Rectal smooth muscle tissue (tissue), 1 donor: ENCODE measurements around the gene HMCN2.

Experiments used
- H3K27ac ChIP-seq: one replicate; pipeline ENCODE4 v1.7.0; 2013; ENCODE audit warnings: low read depth, low read length, inconsistent platforms
- H3K27me3 ChIP-seq: one replicate; pipeline ENCODE4 v1.7.0; 2013; ENCODE audit warnings: low read length; ENCODE audit not compliant: control insufficient read depth, insufficient read depth
- H3K36me3 ChIP-seq: one replicate; pipeline ENCODE4 v1.7.0; 2013; ENCODE audit warnings: low read length; ENCODE audit not compliant: control insufficient read depth, insufficient read depth
- H3K4me1 ChIP-seq: one replicate; pipeline ENCODE4 v1.7.0; 2013; ENCODE audit warnings: low read length; ENCODE audit not compliant: control insufficient read depth, insufficient read depth
- H3K4me3 ChIP-seq: one replicate; pipeline ENCODE4 v1.7.0; 2013; ENCODE audit warnings: low read length
- H3K9ac ChIP-seq: one replicate; pipeline ENCODE4 v1.7.0; 2013; ENCODE audit warnings: low read length

The HMCN2 gene

DNA sequence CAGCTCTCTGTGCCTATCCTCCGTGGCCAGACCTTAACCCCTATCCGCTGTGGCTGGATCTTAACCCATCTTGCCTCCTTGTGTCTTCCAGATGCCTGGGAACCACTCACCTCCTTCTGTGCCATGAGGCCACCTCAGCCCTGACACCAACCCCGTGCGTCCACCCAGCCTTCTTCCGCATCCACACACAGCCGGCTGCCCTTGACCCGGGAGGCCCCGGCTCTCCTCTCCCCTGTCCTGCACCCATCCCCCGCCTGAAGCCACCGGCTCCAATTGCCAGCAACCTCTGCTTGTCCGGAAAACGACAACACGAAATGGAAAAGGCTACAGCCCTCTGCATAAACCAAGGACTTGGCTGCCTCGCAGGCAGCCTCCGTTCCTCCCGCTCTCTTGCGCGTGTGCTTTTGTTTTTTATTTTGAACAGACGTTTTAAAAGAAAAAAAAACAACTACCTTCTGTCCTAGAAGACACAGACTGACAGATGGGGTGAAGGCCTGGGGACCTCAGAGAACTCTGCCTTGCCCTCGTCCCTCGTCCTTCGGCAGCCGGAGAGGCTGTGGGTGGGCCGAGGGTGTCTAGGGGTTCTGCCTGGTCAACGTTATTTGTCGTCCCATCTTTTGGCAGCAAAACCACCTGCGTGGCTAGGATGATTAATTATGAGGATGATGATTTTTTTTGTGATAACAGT is 32.5 kb upstream of the HMCN2 start:
- Histone ChIP-seq H3K27me3 (no peaks in the 10 kb centered on the region), H3K27ac (peak overlapping the region; percentile 22), H3K9ac (no peak overlapping the region), H3K36me3 (no peaks in the 10 kb centered on the region), H3K4me3 (no peak overlapping the region), H3K4me1 (peaks cover 24% of the 10 kb centered on the region)

DNA sequence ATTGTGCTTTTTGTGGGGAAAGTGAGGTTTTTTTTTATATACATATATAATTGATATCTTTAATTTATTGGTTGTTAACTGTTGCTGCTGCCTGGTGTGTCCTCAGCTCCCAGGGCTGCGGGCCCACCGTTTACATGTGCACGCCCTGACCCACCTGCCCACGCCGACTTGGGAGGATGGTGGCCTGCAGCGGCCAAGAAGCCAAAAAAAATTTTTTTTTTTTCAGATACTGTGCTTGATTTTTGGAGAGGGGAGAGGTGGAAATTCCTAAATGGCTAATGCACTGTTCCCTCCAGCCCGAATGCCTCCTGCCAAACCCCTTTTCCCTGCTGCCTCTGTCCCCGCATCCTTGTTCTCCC is 32.0 kb upstream of the HMCN2 start:
- Histone ChIP-seq H3K27ac (no peak overlapping the region), H3K9ac (no peak overlapping the region), H3K4me1 (peaks cover 25% of the 10 kb centered on the region), H3K27me3 (no peaks in the 10 kb centered on the region), H3K36me3 (no peaks in the 10 kb centered on the region), H3K4me3 (no peak overlapping the region)

DNA sequence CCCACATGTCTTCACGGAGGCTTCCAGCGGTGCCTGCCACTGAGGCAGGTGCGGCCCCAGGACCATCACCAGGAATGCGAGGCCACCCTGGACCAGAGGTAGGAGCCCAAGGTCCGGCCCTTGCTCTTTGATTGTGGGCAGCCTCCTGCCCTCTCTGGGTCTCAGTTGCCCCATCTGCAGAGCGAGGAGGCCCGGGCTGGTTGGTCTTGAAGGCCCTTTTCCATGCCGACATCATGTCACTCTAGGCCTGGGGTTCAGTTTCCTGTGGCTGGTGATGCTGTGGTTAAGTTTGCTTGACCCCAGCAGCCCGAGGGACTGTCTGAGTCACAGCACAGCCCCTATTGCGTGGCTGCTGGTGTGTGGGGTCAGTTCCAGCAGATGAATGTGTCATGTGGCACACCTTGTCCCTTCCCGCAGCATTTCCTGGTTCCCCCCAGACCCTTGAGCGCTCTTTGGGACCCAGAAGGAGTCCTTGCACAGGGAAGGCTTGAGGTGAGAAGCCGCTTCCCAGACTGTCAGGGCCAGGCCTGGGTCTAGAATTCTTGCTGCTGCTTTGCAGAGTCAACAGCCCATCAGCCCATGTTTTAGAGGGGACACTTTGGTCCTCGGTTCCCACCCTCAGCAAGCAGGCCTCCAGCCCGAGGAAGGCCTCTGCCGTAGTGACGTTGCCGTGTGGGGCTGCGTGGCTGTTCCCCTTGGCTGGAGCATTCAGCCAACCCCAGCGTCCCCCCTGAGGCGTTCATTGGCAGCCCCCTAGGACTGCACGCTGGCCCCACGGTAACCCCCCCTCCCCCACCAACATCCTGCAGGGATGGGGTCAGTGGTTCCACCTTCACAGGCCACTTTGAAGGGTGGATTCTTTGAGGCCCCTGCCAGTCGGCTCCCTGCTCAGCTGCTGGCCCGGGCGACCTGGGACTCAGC is 31.0 kb upstream of the HMCN2 start:
- Histone ChIP-seq H3K27ac (peak overlapping the region; percentile 80), H3K27me3 (no peaks in the 10 kb centered on the region), H3K4me1 (peaks cover 25% of the 10 kb centered on the region)

DNA sequence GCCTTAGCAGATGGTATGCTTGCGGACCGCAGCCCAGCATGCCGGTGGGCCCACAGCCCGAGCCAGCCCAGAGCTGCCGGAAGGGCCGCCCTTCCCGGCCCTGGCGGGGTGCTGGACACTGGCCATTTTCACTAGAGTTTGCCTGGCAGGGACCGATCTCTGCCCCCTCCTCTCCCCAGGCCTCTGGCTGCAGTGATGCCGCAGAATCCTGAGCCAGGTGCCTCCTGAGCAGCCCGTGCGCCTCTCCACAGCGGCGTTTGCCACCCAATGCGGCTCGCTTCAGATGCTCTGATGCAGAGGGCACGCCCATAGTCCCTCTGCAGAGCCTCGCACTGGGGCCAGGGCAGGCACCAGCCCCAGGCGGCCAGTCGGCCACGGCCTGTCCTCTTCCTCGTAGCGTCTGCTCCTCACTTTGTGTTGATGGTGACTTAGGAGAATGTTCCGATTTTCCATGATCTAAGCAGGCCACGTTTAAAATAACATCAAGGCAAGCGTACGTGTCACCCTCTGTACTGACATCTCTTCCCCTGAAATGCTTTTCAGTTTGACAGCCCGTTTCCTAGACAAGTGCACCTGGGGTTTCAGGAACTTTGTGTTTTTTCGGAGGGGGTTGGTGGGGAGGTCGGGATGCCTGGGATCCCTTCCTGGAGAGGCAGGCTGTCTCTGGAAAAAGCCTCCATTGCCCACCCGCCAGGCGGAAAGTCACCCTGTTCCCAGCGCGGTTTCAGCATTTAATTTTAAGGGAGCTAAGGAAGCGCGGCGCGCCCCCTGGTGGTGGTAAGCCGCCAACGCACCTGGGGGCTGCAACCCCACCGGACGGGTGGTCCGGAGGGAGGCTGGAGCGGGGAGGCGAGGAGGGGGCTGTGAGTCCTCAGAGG is 29.8 kb upstream of the HMCN2 start:
- Histone ChIP-seq H3K27ac (peak overlapping the region; percentile 80), H3K4me1 (peaks cover 29% of the 10 kb centered on the region), H3K4me3 (peak overlapping the region; percentile 2), H3K27me3 (no peaks in the 10 kb centered on the region), H3K9ac (no peak overlapping the region), H3K36me3 (no peaks in the 10 kb centered on the region)

More for the DNA sequence above, 31.0 kb upstream of the HMCN2 start:
- Histone ChIP-seq H3K9ac (no peak overlapping the region), H3K4me3 (no peak overlapping the region), H3K36me3 (no peaks in the 10 kb centered on the region)

DNA sequence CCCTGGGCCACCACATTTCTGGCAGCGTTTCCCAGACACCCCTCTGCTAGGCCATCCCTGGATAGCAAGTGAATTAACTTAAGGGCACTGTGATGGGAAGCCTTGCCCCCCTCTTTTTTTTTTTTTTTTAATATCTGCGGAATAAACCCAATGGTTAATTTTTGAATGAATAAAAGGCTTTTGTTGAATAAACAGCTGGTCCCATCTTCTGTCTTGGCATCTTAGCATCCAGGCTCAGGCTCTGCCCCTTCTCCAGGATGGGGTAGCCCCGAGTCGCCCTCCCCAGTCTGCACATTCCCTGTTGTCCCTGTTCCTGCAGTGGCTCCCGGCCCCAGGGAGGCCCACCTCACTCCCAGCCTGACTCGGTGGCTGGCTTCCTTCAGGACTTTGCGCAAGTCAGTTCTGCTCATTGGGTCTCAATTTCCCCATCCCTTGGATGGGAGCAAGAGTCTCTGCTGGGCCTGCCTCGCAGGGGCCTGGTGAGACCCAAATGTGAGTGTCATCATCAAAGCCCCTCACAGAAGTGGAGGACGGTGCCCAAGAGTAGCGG is 29.0 kb upstream of the HMCN2 start:
- peak overlapping the region; percentile 80 for H3K27ac ChIP-seq

DNA sequence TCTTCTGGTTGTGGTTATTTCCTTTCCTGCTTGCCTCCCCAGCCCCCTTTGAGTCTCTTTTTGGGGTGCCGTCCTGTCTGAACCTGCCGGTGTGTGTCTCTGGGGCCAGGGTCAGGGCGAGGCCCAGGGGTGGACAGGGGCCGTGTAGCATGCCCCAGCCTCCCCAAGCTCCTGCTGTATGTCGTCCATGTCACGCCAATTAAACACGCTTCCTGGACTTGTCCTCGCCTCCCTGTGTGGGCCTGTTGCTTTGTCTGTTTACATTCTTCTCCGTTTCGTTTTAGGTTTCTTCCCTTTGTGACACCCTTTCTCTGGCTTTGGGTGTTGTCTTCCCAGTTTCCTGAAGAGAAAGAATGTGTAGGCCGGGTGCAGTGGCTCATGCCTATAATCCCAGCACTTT is 28.5 kb upstream of the HMCN2 start:
- Histone ChIP-seq H3K4me3 (no peak overlapping the region), H3K4me1 (peaks cover 29% of the 10 kb centered on the region), H3K27ac (peak overlapping the region; percentile 80), H3K36me3 (no peaks in the 10 kb centered on the region), H3K27me3 (no peaks in the 10 kb centered on the region), H3K9ac (no peak overlapping the region)

More for the DNA sequence above, 29.0 kb upstream of the HMCN2 start:
- Histone ChIP-seq H3K9ac (no peak overlapping the region), H3K27me3 (no peaks in the 10 kb centered on the region), H3K4me3 (no peak overlapping the region), H3K4me1 (peaks cover 29% of the 10 kb centered on the region), H3K36me3 (no peaks in the 10 kb centered on the region)

DNA sequence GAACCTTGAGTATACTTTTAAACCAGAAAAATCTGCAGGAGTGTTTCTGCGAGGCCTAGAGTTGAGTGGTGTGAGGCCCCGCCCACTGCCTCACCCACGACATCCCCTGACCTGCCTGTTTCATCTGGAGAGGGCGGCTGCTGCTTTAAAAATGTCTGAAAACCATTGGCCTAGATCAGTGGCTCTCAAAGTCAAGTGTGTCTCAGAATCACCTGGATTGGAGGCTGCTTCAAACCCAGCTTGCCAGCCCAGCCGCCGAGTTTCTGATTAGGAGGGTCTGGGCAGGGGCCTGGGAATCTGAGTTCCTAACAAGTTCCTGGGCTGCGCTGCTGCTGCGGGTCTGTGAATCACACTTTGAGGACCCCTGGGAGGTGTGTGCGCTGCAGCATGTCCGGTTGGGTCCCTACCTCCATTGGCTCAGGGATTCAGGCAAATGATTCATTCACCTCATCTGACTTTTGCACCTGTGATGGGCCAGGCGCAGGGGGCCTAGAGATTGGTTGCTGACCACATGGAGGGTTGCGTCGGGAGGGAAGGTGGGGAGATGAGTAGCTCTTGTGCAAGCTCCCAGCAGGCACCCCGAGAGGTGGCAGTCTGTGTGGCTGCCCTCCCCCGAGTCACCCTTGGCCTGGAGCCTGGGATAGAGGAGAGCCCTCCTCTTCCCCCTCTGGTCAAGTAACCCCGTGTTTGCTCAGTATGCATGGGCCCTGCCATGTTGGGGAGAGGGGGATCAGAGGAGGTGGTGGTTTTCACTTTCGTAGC is 27.6 kb upstream of the HMCN2 start:
- Histone ChIP-seq H3K4me1 (peaks cover 31% of the 10 kb centered on the region), H3K36me3 (no peaks in the 10 kb centered on the region)

DNA sequence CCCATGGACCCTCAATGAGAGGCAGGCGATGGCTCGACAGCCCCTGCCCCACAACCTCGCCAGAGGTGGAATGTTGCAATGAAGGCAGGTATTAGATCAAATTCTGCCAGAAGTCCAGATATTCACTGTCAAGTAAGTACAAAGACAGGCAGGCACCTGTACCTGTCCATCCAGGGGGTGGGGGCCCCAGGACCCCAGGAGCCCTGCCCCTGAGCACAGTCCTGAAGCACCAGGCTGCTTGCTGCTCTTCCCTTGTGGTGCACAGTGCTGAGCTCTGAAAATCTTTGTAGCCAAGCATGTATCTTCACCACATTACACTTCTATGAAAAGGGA is 26.2 kb upstream of the HMCN2 start:
- Histone ChIP-seq H3K36me3 (no peaks in the 10 kb centered on the region), H3K27me3 (no peaks in the 10 kb centered on the region), H3K27ac (peak overlapping the region; percentile 18), H3K9ac (no peak overlapping the region), H3K4me1 (peaks cover 34% of the 10 kb centered on the region), H3K4me3 (no peak overlapping the region)

More for the DNA sequence above, 27.6 kb upstream of the HMCN2 start:
- Histone ChIP-seq H3K27me3 (no peaks in the 10 kb centered on the region), H3K27ac (peak overlapping the region; percentile 80), H3K9ac (no peak overlapping the region), H3K4me3 (no peak overlapping the region)

DNA sequence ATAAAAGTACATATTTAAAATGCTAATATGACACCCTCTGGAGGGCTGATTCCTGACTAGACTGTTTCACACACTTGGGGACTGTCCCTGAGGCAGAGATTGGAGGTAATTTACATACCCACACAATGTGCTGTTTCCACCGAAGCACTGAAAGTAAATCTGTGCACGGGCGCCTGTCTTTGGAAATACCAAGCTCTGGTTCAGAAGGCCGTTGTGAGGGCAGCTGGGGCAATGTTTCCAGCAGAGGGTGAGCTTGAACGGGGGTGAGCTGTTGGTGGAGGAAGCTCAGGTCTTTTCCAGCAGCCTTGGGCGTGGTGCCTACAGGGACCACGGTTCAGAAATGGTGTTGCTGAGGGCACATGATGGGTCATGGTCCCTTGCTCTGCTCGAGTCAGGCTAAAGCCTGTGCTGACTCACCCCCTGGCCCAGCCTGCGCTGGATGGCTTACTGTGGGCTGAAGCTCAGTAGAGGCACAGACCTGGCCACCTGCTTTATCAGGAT is 25.8 kb upstream of the HMCN2 start:
- H3K4me3 ChIP-seq = no peak overlapping the region
- H3K27me3 ChIP-seq = no peaks in the 10 kb centered on the region
- peak overlapping the region; percentile 18 for H3K27ac ChIP-seq
- peaks cover 34% of the 10 kb centered on the region for H3K4me1 ChIP-seq
- H3K36me3 ChIP-seq = no peaks in the 10 kb centered on the region
- H3K9ac ChIP-seq = no peak overlapping the region

DNA sequence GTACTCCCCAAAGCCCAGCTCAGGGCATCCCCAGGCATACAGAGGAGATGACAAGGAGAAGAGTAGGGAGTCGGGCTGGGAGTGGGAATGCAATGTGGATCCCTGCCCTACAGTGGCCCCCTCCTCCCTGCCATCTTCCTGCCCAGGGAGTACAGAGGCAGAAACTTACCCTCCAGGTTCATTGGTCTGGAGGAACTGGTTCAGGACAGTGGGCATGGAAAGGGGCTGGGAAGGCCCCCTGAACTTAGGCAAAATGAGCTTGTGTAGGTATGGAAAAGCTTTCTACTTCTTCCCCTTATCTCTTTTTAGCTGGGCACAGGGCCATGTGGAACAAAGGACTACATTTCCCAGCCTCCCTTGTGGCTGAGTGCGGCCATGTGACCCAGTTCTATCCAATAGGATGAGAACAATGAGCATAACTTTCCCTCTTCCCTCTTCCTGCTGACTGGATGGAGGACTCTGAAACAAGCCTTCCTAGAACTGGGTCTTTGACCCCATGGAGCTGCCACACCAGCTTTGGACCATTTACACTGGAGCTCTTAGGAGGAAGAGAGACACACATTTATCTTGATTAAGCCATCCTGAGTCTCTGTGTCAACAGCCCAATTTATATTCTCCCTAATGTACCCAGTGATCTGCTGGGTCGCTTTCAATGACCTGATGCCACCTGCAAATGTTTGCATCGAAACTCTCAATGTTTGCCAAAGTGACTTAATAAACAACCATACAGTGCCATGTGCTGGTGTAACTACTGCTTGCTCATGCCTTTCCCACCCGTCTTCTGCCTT is 25.0 kb upstream of the HMCN2 start:
- H3K36me3 ChIP-seq = no peaks in the 10 kb centered on the region
- peak overlapping the region; percentile 18 for H3K27ac ChIP-seq
- H3K9ac ChIP-seq = no peak overlapping the region
- H3K27me3 ChIP-seq = no peaks in the 10 kb centered on the region
- H3K4me1 ChIP-seq = peaks cover 29% of the 10 kb centered on the region
- no peak overlapping the region for H3K4me3 ChIP-seq

DNA sequence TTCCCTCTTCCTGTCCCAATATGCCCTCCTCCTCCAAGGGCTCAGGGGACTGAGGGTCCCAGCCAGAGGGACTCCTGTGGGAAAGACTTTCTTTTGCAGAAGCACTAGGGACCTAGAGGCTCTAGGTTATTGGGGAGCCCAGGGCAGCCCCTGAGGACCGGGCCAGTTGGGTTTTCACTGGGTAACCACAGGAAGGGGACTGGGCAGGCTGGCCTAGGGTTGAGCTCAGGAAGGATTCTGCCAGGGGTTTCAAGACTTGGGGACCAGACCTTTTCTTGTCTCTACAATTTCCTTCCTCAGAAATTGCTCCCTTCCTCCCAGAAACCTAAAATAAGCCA is 24.4 kb upstream of the HMCN2 start:
- Histone ChIP-seq H3K9ac (no peak overlapping the region), H3K27ac (no peak overlapping the region), H3K4me1 (peaks cover 25% of the 10 kb centered on the region), H3K4me3 (no peak overlapping the region), H3K27me3 (no peaks in the 10 kb centered on the region), H3K36me3 (no peaks in the 10 kb centered on the region)
